SU-DHL-6 (cell line): ENCODE data around the gene MYO9A.

Source experiments
- H2AFZ ChIP-seq: fragments of 200-600 bp; sonication (generic); 2 replicates; pipeline ENCODE4 v1.6.1; 2014; ENCODE audit warnings: low read depth, mild to moderate bottlenecking, moderate library complexity, mixed read lengths, antibody characterized with exemption, low read length; ENCODE audit not compliant: severe bottlenecking
- H3F3A ChIP-seq: fragments of 200-600 bp; shearing (Covaris generic); 2 replicates; pipeline ENCODE4 v1.6.0; 2016; ENCODE audit warnings: antibody characterized with exemption, mild to moderate bottlenecking; ENCODE audit not compliant: insufficient read depth
- H3K27ac ChIP-seq: fragments of 200-600 bp; sonication (generic); 2 replicates; pipeline ENCODE4 v1.5.1; 2016; ENCODE audit warnings: low read depth, mild to moderate bottlenecking, low read length, moderate library complexity, mixed read lengths
- H3K27me3 ChIP-seq: fragments of 200-600 bp; sonication (generic), shearing (Covaris generic); 2 replicates; pipeline ENCODE4 v1.6.0; 2014; ENCODE audit warnings: mild to moderate bottlenecking, low read length
- H3K36me3 ChIP-seq: fragments of 200-600 bp; sonication (generic); 2 replicates; pipeline ENCODE4 v1.6.1; 2014; ENCODE audit warnings: mild to moderate bottlenecking, low read length, mixed read lengths
- H3K4me2 ChIP-seq: fragments of 300-600, 200-600 bp; shearing (Covaris generic), sonication (generic); 2 replicates; pipeline ENCODE4 v1.6.0; 2014; ENCODE audit warnings: low read length, low read depth, mild to moderate bottlenecking; ENCODE audit not compliant: poor library complexity, severe bottlenecking
- H3K4me3 ChIP-seq: fragments of 200-600 bp; sonication (generic); 2 replicates; pipeline ENCODE4 v1.5.1; 2014; ENCODE audit warnings: antibody characterized with exemption, low read length, mild to moderate bottlenecking, mixed read lengths; ENCODE audit not compliant: insufficient read depth, poor library complexity, severe bottlenecking
- H3K79me2 ChIP-seq: fragments of 200-600 bp; sonication (generic); 2 replicates; pipeline ENCODE4 v1.6.1; 2014; ENCODE audit warnings: mild to moderate bottlenecking, low read length, moderate library complexity; ENCODE audit not compliant: insufficient read depth
- H3K9ac ChIP-seq: fragments of 200-600 bp; sonication (generic); 2 replicates; pipeline ENCODE4 v1.7.0; 2014; ENCODE audit warnings: mild to moderate bottlenecking, low read length
- H3K9me2 ChIP-seq: fragments of 200-600 bp; sonication (generic); replicated peaks from 2 replicates; pipeline ENCODE4 v1.6.1; 2014; ENCODE audit warnings: low read length; ENCODE audit not compliant: insufficient read depth
- H3K9me3 ChIP-seq: fragments of 200-600 bp; sonication (generic); 2 replicates; pipeline ENCODE4 v1.6.1; 2014; ENCODE audit warnings: low read length, mixed read lengths; ENCODE audit not compliant: insufficient read depth
- H4K20me1 ChIP-seq: fragments of 200-600 bp; sonication (generic); 2 replicates; pipeline ENCODE4 v1.6.1; 2014; ENCODE audit warnings: low read depth, mild to moderate bottlenecking, antibody characterized with exemption, low read length, moderate library complexity, mixed read lengths
- EZH2phosphoT487 ChIP-seq: fragments of 200-600 bp; sonication (generic), shearing (Covaris generic); conservative IDR thresholded peaks from 2 replicates; pipeline ENCODE4 v1.6.1; 2018; ENCODE audit warnings: mild to moderate bottlenecking, antibody characterized with exemption, low read length, moderate library complexity, mixed read lengths
- TF ChIP-seq, protein P1 (sequence below): fragments of 200-600 bp; sonication (generic); IDR thresholded peaks from one replicate; pipeline ENCODE4 v1.5.1; 2017; ENCODE audit warnings: antibody characterized with exemption, mild to moderate bottlenecking, low read length, moderate library complexity; ENCODE audit not compliant: insufficient read depth, poor library complexity, severe bottlenecking

The MYO9A gene

DNA sequence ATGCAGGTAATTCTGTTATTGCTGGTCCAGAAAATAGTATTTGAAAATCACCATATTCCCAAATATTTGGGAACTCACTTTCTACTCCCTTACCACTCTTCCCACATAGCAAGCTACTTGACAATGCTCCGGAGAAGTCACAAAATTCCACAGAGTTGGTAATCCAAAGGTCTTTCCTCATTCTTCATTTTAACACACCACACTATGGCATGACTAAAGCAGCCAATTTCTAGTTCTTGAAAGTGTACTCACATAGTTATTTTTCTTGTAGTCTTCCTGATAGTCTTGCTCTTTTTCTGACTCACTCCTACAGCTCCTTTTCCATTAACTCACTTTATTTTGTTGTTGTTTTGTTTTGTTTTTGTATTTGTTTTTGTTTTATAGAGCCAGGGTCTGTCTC lies 67.2 kb downstream of the MYO9A start:
- peaks cover 20% of the 10 kb centered on the region for H3K36me3 ChIP-seq
- TF ChIP-seq EZH2phosphoT487: no peak
- TF ChIP-seq, protein P1, sequence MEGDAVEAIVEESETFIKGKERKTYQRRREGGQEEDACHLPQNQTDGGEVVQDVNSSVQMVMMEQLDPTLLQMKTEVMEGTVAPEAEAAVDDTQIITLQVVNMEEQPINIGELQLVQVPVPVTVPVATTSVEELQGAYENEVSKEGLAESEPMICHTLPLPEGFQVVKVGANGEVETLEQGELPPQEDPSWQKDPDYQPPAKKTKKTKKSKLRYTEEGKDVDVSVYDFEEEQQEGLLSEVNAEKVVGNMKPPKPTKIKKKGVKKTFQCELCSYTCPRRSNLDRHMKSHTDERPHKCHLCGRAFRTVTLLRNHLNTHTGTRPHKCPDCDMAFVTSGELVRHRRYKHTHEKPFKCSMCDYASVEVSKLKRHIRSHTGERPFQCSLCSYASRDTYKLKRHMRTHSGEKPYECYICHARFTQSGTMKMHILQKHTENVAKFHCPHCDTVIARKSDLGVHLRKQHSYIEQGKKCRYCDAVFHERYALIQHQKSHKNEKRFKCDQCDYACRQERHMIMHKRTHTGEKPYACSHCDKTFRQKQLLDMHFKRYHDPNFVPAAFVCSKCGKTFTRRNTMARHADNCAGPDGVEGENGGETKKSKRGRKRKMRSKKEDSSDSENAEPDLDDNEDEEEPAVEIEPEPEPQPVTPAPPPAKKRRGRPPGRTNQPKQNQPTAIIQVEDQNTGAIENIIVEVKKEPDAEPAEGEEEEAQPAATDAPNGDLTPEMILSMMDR: no peak
- peaks cover 50% of the 10 kb centered on the region for H3F3A ChIP-seq
- H3K27ac ChIP-seq: peak overlapping the region; percentile 75
- H3K4me2 ChIP-seq: peak overlapping the region; percentile 48
- H3K79me2 ChIP-seq: peaks cover 100% of the 10 kb centered on the region
- no peaks in the 10 kb centered on the region for H3K9me3 ChIP-seq
- no peaks in the 10 kb centered on the region for H3K9me2 ChIP-seq
- no peak overlapping the region for H2AFZ ChIP-seq
- no peaks in the 10 kb centered on the region for H3K27me3 ChIP-seq
- peak overlapping the region; percentile 19 for H3K4me3 ChIP-seq
- no peak overlapping the region for H3K9ac ChIP-seq
- peaks cover 5% of the 10 kb centered on the region; the same call in 1 of the 2 replicates for H4K20me1 ChIP-seq

DNA sequence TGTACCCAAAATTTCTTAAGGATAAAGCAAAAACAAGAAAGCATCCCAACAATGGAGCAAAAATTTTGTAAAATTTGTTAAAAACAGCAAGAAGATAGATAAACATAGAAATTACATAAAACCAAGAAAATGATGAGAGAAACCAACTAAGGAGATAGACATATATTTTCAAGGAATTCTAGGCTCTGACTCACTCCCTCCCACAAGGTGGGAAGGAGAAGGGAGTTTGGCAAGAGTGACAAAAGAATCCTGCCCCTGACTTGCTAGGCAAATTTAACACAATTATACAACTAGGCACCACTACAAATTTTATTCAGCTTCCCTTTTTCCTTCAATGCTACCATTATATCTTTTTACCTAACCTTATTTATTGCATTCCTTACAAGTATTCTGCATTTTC lies 70.9 kb downstream of the MYO9A start:
- Histone ChIP-seq H3K9me2 (no peaks in the 10 kb centered on the region), H4K20me1 (peaks cover 5% of the 10 kb centered on the region; the same call in 1 of the 2 replicates), H3K79me2 (peaks cover 100% of the 10 kb centered on the region), H3K9me3 (no peaks in the 10 kb centered on the region), H3K9ac (no peak overlapping the region), H3F3A (peaks cover 46% of the 10 kb centered on the region), H3K4me3 (no peak overlapping the region), H3K27ac (peak overlapping the region; percentile 30; the same call in 1 of the 2 replicates), H3K4me2 (no peak overlapping the region), H2AFZ (no peak overlapping the region), H3K27me3 (no peaks in the 10 kb centered on the region), H3K36me3 (peaks cover 20% of the 10 kb centered on the region)
- no peak for TF ChIP-seq EZH2phosphoT487
- TF ChIP-seq, protein P1: no peak

DNA sequence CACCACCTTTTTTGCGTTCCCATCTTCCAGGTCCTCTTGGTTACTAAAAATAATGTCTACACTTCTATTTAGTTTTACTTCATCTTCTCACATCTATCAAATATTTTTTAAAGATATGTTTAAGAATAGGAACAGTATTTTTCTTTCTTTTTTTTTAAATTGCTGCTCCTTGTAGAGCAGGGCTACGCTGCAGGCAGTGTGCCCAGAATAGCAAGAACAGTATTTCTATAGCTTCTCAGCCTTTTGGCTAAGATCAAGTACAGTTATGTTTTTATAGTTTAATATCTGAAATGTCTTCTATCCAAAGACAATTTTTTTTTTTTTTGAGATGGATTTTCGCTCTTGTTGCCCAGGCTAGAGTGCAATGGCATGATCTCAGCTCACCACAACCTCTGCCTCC lies 73.0 kb downstream of the MYO9A start:
- TF ChIP-seq, protein P1: no peak
- no peak for TF ChIP-seq EZH2phosphoT487
- H3F3A ChIP-seq: peaks cover 38% of the 10 kb centered on the region
- peaks cover 5% of the 10 kb centered on the region; the same call in 1 of the 2 replicates for H4K20me1 ChIP-seq
- no peaks in the 10 kb centered on the region for H3K27me3 ChIP-seq
- no peak overlapping the region for H3K9ac ChIP-seq
- no peak overlapping the region for H3K4me2 ChIP-seq
- no peaks in the 10 kb centered on the region for H3K9me3 ChIP-seq
- H3K4me3 ChIP-seq: no peak overlapping the region
- no peak overlapping the region; the same call in 1 of the 2 replicates for H3K27ac ChIP-seq
- H2AFZ ChIP-seq: no peak overlapping the region
- peaks cover 100% of the 10 kb centered on the region for H3K79me2 ChIP-seq
- no peaks in the 10 kb centered on the region for H3K9me2 ChIP-seq
- peaks cover 20% of the 10 kb centered on the region for H3K36me3 ChIP-seq
